GM19397 (cell line): ENCODE results near the gene PROKR1.

Source experiments
- ATAC-seq: cut with Tn5 transposase; IDR thresholded peaks from one replicate; pipeline ENCODE4 v1.9.1; 2021; ENCODE audit warnings: mild to moderate bottlenecking, moderate library complexity; ENCODE audit not compliant: unreplicated experiment

PROKR1 gene

DNA sequence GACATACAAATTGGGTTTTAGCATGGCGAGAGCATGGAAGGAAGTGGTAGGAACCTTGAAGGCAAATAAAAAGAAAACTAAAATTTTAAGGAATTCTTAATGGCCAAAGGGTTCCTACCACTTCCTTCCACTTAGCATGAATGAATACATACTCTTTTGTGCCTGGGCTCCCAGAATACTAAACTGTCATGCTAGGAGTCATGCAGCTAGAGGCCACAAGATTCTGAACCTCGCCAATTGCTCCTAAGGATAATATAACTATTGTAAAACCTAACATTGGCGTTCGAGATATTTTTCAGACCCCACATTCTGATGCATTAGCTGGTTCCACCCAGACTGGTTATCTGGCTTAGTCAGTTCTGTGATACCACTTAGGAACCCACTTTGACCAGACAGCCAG lies 52.6 kb downstream of the PROKR1 start:
- no peak for ATAC-seq

DNA sequence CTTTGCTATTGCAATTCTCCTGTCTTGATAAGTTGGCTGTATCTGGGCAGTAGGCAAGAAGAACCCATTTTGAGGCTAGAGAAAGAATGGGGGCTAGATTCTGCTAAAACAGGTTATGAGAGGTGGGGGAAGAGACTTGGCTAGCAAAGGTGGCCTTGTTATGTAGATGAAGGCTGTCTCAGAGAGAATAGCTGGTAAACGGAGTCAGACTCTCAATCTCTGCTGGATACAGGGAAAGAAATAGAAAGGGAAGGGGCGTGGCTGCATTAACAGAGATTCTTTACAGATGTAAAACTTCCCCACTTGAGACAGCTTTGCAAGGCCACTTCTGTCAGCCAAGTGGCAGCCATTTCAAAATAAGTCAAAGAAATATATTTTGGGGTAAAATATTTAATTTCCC lies 53.2 kb downstream of the PROKR1 start:
- no peak for ATAC-seq

DNA sequence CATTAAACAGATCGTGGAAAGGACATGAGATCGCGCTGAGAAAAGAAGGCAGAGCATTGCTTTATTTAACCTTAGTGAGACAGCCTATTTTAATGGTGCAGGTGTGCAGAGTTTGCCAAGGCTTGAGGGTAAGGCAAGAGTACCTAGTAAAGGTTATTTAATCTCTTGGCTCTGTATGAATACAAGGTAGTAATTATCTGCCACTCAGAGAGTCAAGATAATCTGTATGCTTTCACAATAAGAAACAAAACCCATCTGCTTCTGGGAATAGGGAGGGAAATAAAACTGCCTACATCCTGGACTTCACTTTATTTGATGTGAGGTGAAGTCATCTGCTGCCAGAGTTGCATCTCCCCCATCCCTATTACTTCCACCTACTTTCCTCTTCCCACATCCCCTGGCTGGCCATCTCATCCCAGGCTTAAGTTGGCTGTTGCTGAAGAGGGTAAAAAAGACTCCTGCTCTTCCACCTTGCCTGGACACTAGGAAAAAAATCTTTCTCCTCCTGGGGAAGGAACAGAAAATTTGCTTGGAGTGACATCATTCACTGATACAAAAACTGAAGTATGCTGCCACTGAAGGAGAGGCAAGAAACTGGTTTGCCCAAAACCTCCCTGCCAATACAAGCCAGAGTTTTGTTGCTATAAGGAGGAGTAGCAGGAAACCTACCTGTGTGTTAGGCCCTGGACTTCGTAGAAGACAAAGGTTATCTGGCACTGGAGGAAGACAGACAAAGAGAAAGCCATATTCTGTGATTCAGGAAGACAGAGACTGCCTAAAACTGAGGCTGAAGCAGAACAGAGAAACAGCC lies 55.4 kb downstream of the PROKR1 start:
- no peak for ATAC-seq

DNA sequence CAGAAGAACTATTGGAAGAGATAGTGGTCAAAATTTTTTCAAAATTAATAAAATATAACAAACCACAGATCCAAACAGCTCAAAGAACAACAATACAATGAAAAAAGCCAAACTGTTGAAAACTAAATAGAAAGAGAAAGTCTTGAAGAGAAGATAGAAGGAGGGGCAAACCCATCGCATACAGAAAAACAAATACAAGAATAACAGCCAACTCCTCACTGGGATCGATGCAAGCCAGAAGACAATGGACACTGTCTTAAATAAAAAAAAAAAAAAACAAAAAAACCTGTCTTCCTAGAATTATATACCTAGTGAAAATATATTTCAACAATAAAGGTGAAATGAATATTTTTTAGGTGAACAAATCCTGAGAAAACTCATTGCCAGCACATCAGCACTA lies 57.2 kb downstream of the PROKR1 start:
- no peak for ATAC-seq

DNA sequence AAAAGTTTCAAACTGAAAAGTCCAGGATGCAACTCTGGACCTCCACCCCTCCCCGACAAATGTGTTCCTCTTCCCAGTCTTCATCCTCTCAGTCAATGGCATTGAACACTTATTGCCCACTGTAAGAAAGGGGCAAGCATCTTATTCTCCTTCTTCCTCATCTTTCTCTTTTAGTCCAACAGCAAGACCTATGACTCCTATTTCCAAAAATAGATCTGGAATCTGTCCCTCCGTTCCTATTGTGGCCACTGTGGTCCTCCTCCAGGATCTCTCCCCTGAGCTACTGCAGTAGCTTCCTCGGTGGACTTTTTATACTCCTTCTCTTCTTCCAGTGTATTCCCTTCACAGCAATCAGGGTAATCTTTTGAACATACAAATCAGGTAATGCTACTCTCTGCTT lies 63.3 kb downstream of the PROKR1 start:
- no peak for ATAC-seq
